GM11168 (cell line): ENCODE data around the gene ZC3H8.
"Not testable (repeated sequence)": the region's sequence is repeated elsewhere in the genome, so short reads cannot be mapped to it uniquely, and the experiment has no call there.

Experiments used
- in situ Hi-C: fragments of 300-500 bp; cut with MboI; formaldehyde crosslinking; loops from one replicate; pipeline ENCODE4 v1.12.0; 2022; ENCODE audit warnings: low sequenced_read_pairs; ENCODE audit not compliant: unreplicated experiment

Gene ZC3H8

DNA sequence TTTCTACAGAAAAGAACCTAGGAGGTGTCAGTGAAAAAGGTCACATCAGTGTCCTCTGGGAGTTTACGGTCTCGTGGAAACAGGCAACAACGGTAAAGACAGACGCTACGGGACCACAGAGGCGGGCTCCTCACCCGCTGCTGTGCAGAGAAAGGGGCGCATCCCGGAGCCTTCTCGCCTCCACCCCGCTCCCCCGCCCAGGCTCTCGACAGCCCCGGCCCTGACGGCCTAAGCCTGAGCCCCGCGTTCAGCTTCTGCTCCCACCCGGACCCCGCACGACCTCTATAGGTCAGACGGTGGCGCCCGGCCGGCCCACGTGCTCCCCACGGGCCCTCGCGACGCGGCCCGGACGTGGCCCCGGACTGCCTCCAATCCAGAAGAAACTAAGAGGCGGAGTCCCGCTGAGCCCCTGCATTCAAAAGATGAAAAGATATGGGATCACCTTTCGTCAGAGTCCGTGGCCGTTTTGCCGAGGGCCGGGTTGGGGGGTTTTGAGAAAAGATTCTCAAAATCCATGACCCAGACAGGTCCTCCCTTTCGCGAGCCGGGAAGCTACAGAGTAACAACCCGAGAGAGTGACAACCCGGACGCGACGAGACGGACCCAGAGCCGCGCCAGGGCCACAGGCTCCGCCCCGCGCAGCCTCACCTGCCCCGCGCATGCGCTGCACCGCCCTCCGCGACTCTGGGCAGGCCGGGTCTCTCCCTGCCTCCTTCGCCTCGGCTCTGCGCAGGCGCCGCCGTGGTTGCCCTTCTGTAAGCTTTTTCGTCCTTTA is at the start of gene ZC3H8:
Gene ZC3H8, minus strand, starts transcription at position 577 of the 775 bp plus-strand sequence. Its CDS starts 61 bp downstream, at position 516.
- in situ Hi-C loops = loop anchor here (10.0 kb wide), 1 partner anchor 180 kb away; the partner anchor contains the start of gene RGPD8

- in situ Hi-C loops = no loop called here
These were observed 49.6 kb upstream of the ZC3H8 start for GRCh38 chr2:112304298-112304941.

- in situ Hi-C loops = no loop called here
These were observed 47.1 kb upstream of the ZC3H8 start for GRCh38 chr2:112301973-112302372.

DNA sequence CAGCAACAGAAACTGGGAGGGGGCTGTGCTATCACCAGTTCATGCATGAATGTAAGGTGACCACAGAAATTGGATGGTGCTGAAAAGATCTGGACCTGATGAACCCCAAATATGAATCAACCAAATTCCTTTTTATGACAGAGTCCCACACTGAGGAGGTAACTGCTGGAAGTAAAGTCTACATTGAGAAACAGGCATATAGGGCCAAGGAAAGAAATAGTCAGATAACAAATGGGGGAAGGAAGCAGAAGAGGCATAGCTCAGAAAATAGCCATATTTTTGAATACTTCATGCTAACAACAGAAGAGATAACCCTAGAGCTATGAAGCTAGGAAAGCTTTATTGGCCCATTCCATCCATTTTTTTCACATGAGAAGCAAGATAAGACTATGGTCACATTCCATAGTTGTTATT is 46.3 kb upstream of the ZC3H8 start:
- in situ Hi-C loops = no loop called here

DNA sequence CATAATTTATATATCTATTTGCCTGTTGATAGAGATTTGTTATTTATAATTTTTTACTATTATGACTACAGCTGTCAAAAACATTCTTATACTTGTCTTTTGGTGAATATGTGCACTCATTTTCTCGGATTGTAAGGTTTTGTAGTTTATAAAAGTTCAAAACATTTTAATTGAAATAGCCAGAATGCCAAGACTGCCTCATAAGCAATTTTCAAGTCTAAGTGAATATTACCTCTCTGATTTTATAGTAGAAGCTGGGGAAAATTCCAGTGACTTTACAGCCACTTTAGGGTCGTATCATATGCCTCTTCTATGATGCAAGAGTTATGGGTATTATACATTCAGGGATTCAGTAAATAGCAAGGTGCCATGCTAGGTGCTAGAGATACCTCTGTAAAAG is 41.6 kb upstream of the ZC3H8 start:
- in situ Hi-C loops = no loop called here

DNA sequence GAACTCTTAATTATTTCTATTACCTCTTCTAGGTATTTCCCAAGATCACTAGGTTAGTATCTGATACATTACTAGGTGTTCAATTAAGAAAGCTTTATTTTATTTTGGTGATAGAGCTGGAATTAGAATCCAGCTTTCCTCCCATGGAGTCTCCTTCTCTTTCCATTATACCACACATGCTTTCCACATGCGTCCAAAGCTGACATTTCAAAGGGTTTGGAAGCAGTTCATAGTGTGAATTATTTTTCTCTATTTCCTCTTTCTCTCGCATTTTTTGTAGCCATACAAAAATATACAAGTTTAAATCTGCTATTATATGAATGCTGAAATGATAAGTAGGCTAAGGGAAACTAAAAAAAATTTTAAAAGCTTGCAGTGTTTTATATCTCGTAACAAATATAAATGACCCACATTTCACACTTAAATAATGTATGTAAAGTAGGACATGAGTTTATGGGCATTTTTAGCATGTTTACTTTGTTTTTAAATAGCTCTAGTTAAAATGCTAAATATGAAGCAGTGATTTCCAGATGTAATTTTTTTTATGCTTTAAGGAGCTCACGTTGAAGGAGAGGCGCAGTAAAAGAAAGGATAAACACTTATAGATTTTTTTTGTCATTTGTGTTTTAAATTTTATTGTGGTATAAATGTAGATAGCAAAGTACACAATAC is 40.7 kb upstream of the ZC3H8 start:
- in situ Hi-C loops = no loop called here

DNA sequence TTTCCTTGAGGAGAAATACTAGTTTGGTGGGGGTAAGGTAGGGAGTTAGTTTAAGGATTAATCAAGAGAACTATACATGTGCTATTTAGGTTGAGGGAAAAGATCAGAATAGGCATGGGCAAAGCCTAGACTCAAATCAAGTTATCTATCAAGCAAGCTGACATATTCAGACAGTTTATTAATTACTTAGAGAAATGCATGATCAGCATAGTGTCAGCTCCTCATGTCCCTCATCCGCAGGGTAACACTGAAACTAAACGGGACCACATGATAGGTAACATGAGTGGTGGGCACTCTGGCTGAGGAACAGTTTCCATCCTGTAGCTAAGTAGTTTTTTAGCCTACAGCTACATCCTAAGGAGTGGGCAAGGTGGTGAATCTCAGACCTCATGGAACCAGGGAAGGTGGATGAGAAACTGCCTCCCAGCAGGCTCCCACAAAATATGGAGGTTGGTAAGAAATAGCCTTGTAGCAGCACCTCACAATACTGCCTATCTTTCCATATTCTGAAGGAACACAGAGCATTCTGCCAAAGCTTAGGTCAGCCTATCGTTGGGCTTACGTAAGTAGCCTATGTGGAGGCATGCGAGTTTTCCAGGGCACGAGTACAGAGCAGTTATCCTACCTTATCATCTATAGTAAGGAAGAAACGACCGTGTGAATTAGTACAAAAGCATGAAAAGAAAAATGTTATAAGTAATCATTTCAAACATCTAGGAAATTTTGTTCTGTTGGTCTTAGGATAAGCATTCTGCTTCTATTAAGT is 39.0 kb upstream of the ZC3H8 start:
- in situ Hi-C loops = no loop called here

GRCh38 chr2:112290648-112291047 is 35.8 kb upstream of the ZC3H8 start:
- in situ Hi-C loops = no loop called here

- in situ Hi-C loops = no loop called here
These were observed 35.2 kb upstream of the ZC3H8 start for GRCh38 chr2:112290088-112290487.

- in situ Hi-C loops = not testable (repeated sequence)
These were observed 28.7 kb upstream of the ZC3H8 start for GRCh38 chr2:112283535-112283934.

GRCh38 chr2:112282066-112282465 is 27.2 kb upstream of the ZC3H8 start:
- in situ Hi-C loops = not testable (repeated sequence)

DNA sequence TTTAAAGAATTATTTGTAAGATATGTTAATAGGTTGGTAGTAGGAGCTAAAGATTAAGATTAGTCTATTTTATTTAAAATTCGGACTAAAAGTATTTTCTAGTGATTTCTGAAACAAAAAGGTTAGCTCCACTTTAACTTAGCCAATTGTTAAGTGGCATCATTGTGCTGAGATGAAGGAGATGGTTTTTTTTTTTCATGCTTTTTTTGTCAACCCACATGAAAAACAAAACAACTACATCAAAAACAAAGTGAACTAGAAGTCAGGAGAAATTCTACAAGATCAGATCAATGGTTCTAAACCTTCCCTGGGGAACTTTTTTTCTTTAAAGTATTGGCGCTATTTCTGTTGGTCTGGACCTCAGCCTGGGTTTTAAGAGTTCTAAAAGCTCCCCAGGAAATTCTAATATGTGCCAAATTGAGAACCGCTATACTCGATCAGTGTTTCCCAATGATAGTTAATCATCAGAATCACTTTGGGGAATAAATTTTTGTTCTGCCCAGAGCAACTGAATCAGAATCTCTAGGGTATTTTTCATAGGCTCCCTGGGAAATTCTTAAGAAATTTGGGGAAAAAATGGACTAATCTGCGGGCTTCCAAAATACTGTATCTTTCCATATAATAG is 22.9 kb upstream of the ZC3H8 start:
- in situ Hi-C loops = no loop called here

- in situ Hi-C loops = no loop called here
These were observed 22.1 kb upstream of the ZC3H8 start for GRCh38 chr2:112276954-112277353.

DNA sequence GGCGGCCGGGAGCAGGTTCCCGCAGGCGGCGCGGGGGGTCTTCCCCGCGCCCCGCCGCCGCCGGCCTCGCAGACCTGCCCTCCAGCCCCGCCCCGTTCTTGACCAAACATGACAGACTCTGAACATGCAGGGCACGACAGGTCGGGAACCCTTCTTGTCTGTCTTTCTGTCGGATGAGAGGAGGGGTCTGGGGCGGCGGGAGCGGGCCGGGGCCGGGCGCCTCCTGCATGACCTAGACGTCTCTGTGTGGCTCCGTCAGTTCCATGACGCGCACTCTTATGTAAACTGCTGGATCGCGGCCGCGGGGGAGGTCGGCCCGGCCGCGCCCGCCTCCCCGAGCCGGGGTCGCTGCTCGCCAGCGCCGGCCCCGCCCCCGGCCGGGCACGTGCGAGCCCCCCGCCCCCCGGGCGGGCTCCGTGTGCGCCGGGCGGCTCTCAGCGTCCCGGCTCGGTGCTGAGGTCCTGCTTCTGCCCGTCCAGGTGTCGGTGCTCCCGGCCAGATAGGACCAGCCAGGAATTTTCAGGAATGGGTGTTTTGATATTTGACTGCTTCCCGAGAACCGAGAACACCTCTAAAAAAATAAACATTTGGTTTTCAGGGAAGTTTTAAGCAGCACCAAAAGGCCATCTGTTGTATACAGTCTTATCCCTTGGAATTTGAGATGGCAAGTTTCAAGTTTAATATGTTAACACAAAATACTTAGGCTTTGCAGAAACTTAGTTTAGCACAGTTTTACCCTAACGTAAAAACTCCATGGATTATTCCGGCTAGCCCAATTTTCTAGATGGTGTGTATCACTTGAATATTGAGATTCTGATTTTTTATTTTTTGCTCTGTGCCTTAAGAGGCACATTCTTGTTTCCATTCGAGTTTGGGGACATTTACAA is 21.3 kb upstream of the ZC3H8 start:
- in situ Hi-C loops = no loop called here

GRCh38 chr2:112275311-112275886 is 20.6 kb upstream of the ZC3H8 start, which contains the start of gene ZC3H6:
Gene ZC3H6, plus strand, starts transcription at chr2:112275597. Its CDS starts 398 bp downstream, at chr2:112275995.
- in situ Hi-C loops = no loop called here

- in situ Hi-C loops = no loop called here
These were observed 18.5 kb upstream of the ZC3H8 start for GRCh38 chr2:112273349-112273748.

- in situ Hi-C loops = no loop called here
These were observed 17.8 kb upstream of the ZC3H8 start for GRCh38 chr2:112272669-112273068.

DNA sequence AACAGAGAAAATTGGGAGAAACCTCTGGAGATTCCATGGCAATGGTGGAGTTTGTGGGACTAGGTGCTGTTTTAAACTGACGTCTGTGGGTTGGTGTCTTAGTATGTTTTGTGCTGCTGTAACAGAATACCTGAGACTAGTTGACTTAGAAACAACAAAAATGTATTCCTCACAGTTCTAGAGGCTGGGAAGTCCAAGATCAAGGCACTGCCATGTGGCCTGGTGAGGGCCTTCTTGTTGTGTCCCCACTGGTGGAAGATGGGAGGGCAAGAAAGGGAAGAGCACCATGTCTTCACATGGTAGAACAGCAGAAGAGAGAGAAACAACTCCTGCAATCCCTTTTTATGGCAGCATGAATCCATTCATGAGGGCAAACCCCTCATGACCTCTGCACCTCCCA is 13.7 kb upstream of the ZC3H8 start:
- in situ Hi-C loops = no loop called here

- in situ Hi-C loops = no loop called here
These were observed 8.0 kb upstream of the ZC3H8 start for GRCh38 chr2:112262876-112263275.
